ENCODE measurements around the gene CENPB. TPM values are rescaled to one million over a fixed set of nuclear protein-coding genes. Genes with fewer than 3 reads are reported as not detected.

Gene CENPB
- polyA plus RNA-seq, 3 donors, result 41.5 to 49.7 (median 48.4) TPM

GRCh38 chr20:3753501-3754275, 32.9 kb downstream of the CENPB start:
- no peak for DNase-seq

- peak; percentile 69 for DNase-seq
Measured at GRCh38 chr20:3753098-3753497, 33.4 kb downstream of the CENPB start.

- no peak for DNase-seq
Measured at GRCh38 chr20:3752386-3752759, 34.2 kb downstream of the CENPB start.

- DNase-seq, result no peak
Measured at GRCh38 chr20:3751675-3752385, 34.7 kb downstream of the CENPB start.

- no peak for DNase-seq
Measured at GRCh38 chr20:3751305-3751674, 35.2 kb downstream of the CENPB start.

- DNase-seq, result no peak
Measured at GRCh38 chr20:3749689-3750531, 36.6 kb downstream of the CENPB start.

- no peak for DNase-seq
Measured at GRCh38 chr20:3749087-3749688, 37.4 kb downstream of the CENPB start.

GRCh38 chr20:3748073-3748472, 38.5 kb downstream of the CENPB start:
- DNase-seq, result no peak

GRCh38 chr20:3747471-3747870, 39.1 kb downstream of the CENPB start:
- DNase-seq, result no peak

GRCh38 chr20:3745686-3746173, 40.8 kb downstream of the CENPB start:
- no peak for DNase-seq

- DNase-seq, result no peak
Measured at GRCh38 chr20:3744806-3745685, 41.5 kb downstream of the CENPB start.

GRCh38 chr20:3744037-3744436, 42.5 kb downstream of the CENPB start:
- no peak for DNase-seq

- DNase-seq, result no peak
Measured at GRCh38 chr20:3743251-3743650, 43.3 kb downstream of the CENPB start.

- DNase-seq, result no peak
Measured at GRCh38 chr20:3741836-3742458, 44.6 kb downstream of the CENPB start.

GRCh38 chr20:3740615-3741301, 45.8 kb downstream of the CENPB start:
- DNase-seq, result no peak

GRCh38 chr20:3739926-3740451, 46.6 kb downstream of the CENPB start:
- no peak for DNase-seq

GRCh38 chr20:3739054-3739925, 47.2 kb downstream of the CENPB start:
- DNase-seq, result no peak
